ENCODE data around the gene EMX1.

- no peak for TF ChIP-seq EZH2 (IDR thresholded peaks at IDR 0.05; ENCODE audit: borderline replicate concordance, insufficient read depth, low read length, poor library complexity, severe bottlenecking)
- TF ChIP-seq EP300 (conservative IDR thresholded peaks at IDR 0.05; ENCODE audit: poor library complexity, severe bottlenecking): no peak
These were observed 25.0 kb downstream of the EMX1 start for GRCh38 chr2:72942293-72942692.

Measured in neural cell (in vitro differentiated cells).